ENCODE data around the gene DSTN.

Gene DSTN

GRCh38 chr20:17627101-17627955, 57.5 kb downstream of the DSTN start:
- TF ChIP-seq CTCF (IDR thresholded peaks at IDR 0.05; ENCODE audit: low read length, missing control alignments) = no peak
- no peak for DNase-seq (ENCODE audit: low read depth)
- no peak overlapping the region for H3K4me3 ChIP-seq (replicated peaks; ENCODE audit: low read depth, low read length)

DNA sequence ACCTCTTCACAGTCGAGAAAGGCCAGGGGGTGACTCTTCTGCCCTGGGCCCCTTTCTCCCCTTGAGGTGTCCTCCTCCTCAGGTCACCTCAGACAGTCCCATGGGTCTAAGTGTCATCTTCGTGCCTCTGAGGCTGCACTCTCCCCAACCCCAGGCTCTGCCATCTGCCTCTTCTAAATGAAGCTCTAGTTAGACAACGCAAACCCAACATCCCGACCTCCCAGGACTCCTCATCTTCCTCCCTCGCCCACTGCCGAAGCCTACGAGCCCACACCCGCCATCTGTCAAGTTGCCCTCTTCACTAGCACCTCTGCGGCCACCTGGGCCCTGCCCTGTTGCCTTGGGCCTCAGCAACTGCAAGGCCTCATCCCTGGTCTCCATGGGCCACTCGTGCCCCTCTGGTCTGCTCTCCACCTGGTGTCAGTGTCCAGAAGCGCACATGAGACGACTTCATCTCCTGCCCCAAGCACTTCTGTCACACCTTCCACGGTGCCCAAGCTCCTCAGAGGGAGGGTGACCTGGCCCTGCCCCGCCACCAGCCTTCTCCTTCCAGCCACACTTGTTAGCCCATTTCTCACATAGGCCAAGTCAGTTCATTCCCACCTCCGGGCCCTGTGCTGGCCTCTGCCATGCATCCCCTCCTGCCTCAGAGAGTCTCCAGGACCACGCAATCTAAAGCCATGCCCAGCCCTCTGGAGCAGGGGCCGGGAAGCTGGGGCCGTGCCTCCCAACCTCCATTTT, 58.4 kb downstream of the DSTN start:
- no peak for TF ChIP-seq CTCF (IDR thresholded peaks at IDR 0.05; ENCODE audit: low read length, missing control alignments)
- no peak overlapping the region for H3K4me3 ChIP-seq (replicated peaks; ENCODE audit: low read depth, low read length)
- DNase-seq (ENCODE audit: low read depth) = no peak

DNA sequence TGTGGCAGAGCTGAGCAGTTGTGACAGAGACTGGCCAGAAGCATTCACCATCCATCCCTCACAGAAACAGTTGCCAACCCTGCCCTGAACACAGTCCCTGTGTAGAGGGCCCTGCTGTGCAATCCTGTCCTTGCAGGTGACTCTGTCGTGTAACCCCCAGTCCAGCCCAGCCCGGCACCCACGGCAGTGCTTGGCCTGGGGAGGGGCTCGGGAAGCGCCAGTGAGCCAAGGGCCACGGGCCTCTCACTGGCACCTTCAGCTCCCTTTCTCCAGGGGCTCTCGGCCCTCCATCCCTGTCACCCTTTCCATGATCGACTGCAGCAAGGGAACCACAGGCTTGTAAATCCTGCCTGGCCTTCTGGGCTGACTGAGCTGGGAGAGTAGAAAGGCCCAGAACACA, 59.1 kb downstream of the DSTN start:
- no peak overlapping the region for H3K4me3 ChIP-seq (replicated peaks; ENCODE audit: low read depth, low read length)
- no peak for DNase-seq (ENCODE audit: low read depth)
- TF ChIP-seq CTCF (IDR thresholded peaks at IDR 0.05; ENCODE audit: low read length, missing control alignments) = no peak

DNA sequence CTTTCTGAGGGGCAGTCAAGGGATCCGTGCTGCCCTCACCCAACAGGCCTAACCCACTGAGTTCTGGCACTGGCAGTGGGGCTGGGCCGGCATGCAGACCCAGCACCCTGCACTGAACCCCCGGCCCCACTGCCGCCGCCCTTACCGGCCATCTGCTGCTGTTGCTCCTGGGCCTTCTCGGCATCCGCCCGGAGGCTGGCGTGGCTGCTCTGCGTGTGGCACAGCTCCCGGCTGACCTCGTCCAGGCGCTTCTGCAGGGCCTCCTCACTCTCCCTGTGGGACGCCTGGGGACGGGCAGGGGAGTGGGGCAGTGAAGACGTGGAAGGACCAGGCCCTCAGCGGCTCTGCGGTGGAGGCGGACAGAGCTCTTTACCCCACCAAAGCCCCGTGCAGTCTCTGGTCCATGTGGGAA, 59.8 kb downstream of the DSTN start:
- no peak for TF ChIP-seq CTCF (IDR thresholded peaks at IDR 0.05; ENCODE audit: low read length, missing control alignments)
- no peak for DNase-seq (ENCODE audit: low read depth)
- H3K4me3 ChIP-seq (replicated peaks; ENCODE audit: low read depth, low read length) = no peak overlapping the region

DNA sequence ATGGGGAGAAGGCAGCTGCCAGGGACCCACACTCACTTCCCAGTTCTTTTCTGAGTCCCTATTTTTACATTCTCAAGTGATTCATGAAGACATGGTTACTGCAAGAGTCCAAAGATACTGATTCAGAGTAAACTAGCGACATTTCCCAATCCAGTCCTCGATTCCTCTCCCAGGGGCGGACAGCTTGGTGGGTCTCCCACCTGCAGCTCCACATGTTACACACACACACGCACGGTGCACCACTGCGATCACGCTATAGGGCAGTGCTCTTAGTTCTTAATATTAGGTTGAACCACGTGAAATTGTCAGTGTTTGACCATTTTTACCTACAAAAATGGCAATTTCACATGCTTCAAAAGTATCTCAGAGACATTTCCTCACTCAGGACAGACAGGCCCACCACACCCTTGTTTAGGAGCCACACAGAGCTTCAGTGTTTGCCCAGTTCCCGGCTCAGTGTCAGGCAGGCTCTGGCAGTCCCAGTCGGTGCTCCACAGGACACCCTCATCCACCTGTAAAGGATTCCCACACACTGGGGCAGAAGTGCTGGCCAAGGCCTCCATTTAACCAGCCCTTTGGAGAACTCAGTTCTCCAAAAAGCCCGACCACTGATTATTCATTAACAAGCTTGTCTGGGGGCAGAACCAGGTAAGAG, 60.4 kb downstream of the DSTN start:
- H3K4me3 ChIP-seq (replicated peaks; ENCODE audit: low read depth, low read length) = no peak overlapping the region
- no peak for TF ChIP-seq CTCF (IDR thresholded peaks at IDR 0.05; ENCODE audit: low read length, missing control alignments)
- DNase-seq (ENCODE audit: low read depth) = no peak

DNA sequence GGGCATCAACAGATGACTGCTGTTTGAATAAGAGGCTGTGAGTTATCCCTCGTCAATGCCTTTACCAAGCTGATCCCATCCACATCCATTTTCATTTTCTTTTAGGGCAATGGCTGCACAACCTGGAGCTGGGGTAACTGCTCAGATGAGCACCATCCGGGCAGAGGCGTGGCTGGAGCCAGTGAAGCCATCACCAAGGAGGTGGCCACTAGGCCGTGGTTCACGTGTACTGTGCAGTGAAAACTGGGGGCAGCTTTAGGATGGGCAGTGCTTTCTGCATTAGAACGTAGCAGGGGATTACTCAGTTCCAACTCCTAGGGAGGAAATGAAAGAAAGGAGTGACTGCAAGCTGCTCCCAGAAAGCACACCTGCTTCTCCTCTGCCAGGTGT, 60.9 kb downstream of the DSTN start:
- no peak for TF ChIP-seq CTCF (IDR thresholded peaks at IDR 0.05; ENCODE audit: low read length, missing control alignments)
- no peak for DNase-seq (ENCODE audit: low read depth)
- no peak overlapping the region for H3K4me3 ChIP-seq (replicated peaks; ENCODE audit: low read depth, low read length)
